Lower leg skin (tissue), 3 donors: Measurements from ENCODE around the gene UPK2.

ENCODE experiments used
- POLR2A ChIP-seq, 2 donors: fragments of 450-650 bp; IDR thresholded peaks; one replicate each; pipeline ENCODE4 v1.6.1; 2016 to 2017; ENCODE audit warnings: antibody characterized with exemption in 2 of 2, mild to moderate bottlenecking in 1 of 2, moderate library complexity in 1 of 2
- TF ChIP-seq, protein P1 (sequence below), 3 donors: fragments of 450-650 bp; IDR thresholded peaks; one replicate each; pipeline ENCODE4 v1.5.1; 2016; ENCODE audit warnings: antibody characterized with exemption in 3 of 3, mild to moderate bottlenecking in 3 of 3, moderate library complexity in 2 of 3

DNA sequence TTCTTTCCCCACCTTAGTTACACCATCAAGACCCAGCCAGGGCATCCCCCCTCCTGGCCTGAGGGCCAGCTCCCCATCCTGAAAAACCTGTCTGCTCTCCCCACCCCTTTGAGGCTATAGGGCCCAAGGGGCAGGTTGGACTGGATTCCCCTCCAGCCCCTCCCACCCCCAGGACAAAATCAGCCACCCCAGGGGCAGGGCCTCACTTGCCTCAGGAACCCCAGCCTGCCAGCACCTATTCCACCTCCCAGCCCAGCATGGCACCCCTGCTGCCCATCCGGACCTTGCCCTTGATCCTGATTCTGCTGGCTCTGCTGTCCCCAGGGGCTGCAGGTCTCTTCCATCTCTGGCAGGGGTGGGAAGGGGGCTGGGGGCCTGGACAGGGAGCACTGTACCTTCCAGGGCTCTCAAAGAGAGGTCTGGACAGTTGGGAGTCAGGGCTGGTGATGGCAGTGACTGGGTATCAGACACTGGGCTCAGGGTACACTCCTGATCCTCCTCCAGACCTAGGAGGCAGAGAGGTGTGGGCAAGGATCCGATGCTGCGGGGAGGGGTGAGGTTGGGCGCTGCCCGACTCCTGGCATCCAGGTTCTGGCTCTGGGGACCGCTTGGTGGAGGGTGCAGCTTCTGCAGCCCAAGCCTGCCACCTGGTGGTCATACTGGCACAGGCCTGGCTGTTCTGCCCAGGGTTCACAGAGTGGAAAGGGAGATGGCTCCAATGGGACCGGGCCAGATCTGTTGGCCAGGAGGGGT lies at the start of gene UPK2:
- TF ChIP-seq POLR2A (IDR thresholded peaks at IDR 0.05), result no peak
- TF ChIP-seq, protein P1, sequence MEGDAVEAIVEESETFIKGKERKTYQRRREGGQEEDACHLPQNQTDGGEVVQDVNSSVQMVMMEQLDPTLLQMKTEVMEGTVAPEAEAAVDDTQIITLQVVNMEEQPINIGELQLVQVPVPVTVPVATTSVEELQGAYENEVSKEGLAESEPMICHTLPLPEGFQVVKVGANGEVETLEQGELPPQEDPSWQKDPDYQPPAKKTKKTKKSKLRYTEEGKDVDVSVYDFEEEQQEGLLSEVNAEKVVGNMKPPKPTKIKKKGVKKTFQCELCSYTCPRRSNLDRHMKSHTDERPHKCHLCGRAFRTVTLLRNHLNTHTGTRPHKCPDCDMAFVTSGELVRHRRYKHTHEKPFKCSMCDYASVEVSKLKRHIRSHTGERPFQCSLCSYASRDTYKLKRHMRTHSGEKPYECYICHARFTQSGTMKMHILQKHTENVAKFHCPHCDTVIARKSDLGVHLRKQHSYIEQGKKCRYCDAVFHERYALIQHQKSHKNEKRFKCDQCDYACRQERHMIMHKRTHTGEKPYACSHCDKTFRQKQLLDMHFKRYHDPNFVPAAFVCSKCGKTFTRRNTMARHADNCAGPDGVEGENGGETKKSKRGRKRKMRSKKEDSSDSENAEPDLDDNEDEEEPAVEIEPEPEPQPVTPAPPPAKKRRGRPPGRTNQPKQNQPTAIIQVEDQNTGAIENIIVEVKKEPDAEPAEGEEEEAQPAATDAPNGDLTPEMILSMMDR (IDR thresholded peaks at IDR 0.05), result peak in 2 of 3 donors; percentile 63 to 93
